IPS-NIHi7 (cell line): ENCODE data around the gene HECTD4.
"Not testable (repeated sequence)": the region's sequence is repeated elsewhere in the genome, so short reads cannot be mapped to it uniquely, and the experiment has no call there.

Source experiments
- DNase-seq: peaks from one replicate; pipeline ENCODE4 v3.0.0; 2012; ENCODE audit warnings: mixed read lengths; ENCODE audit errors: extremely low spot score

Gene HECTD4

GRCh38 chr12:112353393-112353792 lies 28.8 kb downstream of the HECTD4 start:
- no peak for DNase-seq

GRCh38 chr12:112352921-112353320 lies 29.3 kb downstream of the HECTD4 start:
- DNase-seq = no peak

GRCh38 chr12:112350593-112351592 lies 31.3 kb downstream of the HECTD4 start:
- DNase-seq = no peak

- no peak for DNase-seq
Observed at GRCh38 chr12:112349431-112349830, 32.8 kb downstream of the HECTD4 start.

- not testable (repeated sequence) for DNase-seq
Observed at GRCh38 chr12:112348926-112349325, 33.3 kb downstream of the HECTD4 start.

- DNase-seq = no peak
Observed at GRCh38 chr12:112347581-112347982, 34.6 kb downstream of the HECTD4 start.

- no peak for DNase-seq
Observed at GRCh38 chr12:112346194-112346593, 36.0 kb downstream of the HECTD4 start.

GRCh38 chr12:112344220-112344619 lies 38.0 kb downstream of the HECTD4 start:
- DNase-seq = no peak

GRCh38 chr12:112342587-112342986 lies 39.6 kb downstream of the HECTD4 start:
- DNase-seq = no peak

GRCh38 chr12:112341046-112341825 lies 41.0 kb downstream of the HECTD4 start:
- DNase-seq = no peak

- no peak for DNase-seq
Observed at GRCh38 chr12:112340230-112340629, 42.0 kb downstream of the HECTD4 start.

- DNase-seq = not testable (repeated sequence)
Observed at GRCh38 chr12:112334999-112335398, 47.2 kb downstream of the HECTD4 start.

- DNase-seq = no peak
Observed at GRCh38 chr12:112333019-112333418, 49.2 kb downstream of the HECTD4 start.

- DNase-seq = no peak
Observed at GRCh38 chr12:112331886-112332285, 50.3 kb downstream of the HECTD4 start.

GRCh38 chr12:112330706-112331105 lies 51.5 kb downstream of the HECTD4 start:
- no peak for DNase-seq

- DNase-seq = no peak
Observed at GRCh38 chr12:112328456-112329124, 53.6 kb downstream of the HECTD4 start.

- DNase-seq = no peak
Observed at GRCh38 chr12:112327209-112327938, 54.9 kb downstream of the HECTD4 start.

GRCh38 chr12:112325622-112326207 lies 56.5 kb downstream of the HECTD4 start:
- no peak for DNase-seq

- no peak for DNase-seq
Observed at GRCh38 chr12:112325157-112325556, 57.1 kb downstream of the HECTD4 start.

GRCh38 chr12:112322882-112323547 lies 59.2 kb downstream of the HECTD4 start:
- DNase-seq = no peak
